Uterus (tissue), 2 donors: Measurements from ENCODE around the gene ARHGEF40.

Source experiments
- POLR2A ChIP-seq, 2 donors: fragments of 450-650 bp; IDR thresholded peaks; one replicate each; pipeline ENCODE4 v1.6.1; 2016; ENCODE audit warnings: antibody characterized with exemption in 2 of 2, mild to moderate bottlenecking in 1 of 2, moderate library complexity in 1 of 2
- TF ChIP-seq, protein P1 (sequence below), 4 experiments: fragments of 200-600 bp in 2 of 4; fragments of 450-650 bp in 2 of 4; sonication (generic) in 2 of 4; IDR thresholded peaks; one replicate each; pipeline ENCODE4 v1.5.1; 2016 to 2019; ENCODE audit warnings: antibody characterized with exemption in 4 of 4, mild to moderate bottlenecking in 2 of 4, moderate library complexity in 1 of 4

DNA sequence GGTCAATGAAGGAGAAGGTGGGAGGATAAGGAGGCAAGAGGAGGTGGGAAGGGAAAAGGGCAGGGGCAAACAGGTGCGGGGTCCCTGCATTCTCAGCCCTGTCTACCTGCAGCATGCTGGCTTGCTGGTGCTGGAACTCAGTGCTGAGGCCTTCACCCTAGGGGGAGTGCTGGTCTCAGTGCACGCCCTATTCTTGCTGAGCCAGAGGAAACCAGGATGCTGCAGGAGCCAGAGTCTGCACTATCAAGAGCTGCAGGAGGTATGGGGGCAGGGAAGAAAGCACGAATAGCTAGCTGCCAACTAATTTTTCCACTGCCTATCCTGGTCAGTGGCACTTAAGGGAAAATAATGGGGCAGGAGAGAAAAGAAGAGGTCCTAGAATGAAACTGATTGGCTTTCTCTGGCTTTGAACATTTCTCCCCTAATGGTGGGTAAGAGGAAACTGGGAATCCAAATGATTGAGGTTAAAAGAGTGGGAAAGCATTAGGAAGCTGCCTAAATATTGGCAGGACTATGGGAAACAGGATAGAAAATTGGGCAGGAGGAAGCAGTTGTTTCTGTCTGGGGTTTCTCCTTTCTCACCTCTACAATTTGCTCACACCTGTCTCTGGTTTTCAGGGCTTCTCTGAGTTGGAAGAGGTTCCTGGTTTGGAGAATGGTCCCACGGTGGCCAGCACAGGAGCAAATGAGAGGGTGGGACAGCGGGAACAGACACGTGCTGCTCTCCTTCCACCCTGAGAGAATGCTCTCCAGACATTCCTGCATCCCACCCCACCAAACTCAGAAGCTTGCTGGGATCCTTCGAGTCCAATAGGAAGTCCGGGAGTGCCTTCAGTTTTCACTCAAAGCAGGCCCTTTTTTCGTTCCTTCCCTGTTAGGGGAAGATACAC lies 32.7 kb downstream of the ARHGEF40 start:
- TF ChIP-seq, protein P1, sequence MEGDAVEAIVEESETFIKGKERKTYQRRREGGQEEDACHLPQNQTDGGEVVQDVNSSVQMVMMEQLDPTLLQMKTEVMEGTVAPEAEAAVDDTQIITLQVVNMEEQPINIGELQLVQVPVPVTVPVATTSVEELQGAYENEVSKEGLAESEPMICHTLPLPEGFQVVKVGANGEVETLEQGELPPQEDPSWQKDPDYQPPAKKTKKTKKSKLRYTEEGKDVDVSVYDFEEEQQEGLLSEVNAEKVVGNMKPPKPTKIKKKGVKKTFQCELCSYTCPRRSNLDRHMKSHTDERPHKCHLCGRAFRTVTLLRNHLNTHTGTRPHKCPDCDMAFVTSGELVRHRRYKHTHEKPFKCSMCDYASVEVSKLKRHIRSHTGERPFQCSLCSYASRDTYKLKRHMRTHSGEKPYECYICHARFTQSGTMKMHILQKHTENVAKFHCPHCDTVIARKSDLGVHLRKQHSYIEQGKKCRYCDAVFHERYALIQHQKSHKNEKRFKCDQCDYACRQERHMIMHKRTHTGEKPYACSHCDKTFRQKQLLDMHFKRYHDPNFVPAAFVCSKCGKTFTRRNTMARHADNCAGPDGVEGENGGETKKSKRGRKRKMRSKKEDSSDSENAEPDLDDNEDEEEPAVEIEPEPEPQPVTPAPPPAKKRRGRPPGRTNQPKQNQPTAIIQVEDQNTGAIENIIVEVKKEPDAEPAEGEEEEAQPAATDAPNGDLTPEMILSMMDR (IDR thresholded peaks at IDR 0.05): no peak
- no peak for TF ChIP-seq POLR2A (IDR thresholded peaks at IDR 0.05)
